ENCODE results near the gene BAIAP2.

BAIAP2 gene

DNA sequence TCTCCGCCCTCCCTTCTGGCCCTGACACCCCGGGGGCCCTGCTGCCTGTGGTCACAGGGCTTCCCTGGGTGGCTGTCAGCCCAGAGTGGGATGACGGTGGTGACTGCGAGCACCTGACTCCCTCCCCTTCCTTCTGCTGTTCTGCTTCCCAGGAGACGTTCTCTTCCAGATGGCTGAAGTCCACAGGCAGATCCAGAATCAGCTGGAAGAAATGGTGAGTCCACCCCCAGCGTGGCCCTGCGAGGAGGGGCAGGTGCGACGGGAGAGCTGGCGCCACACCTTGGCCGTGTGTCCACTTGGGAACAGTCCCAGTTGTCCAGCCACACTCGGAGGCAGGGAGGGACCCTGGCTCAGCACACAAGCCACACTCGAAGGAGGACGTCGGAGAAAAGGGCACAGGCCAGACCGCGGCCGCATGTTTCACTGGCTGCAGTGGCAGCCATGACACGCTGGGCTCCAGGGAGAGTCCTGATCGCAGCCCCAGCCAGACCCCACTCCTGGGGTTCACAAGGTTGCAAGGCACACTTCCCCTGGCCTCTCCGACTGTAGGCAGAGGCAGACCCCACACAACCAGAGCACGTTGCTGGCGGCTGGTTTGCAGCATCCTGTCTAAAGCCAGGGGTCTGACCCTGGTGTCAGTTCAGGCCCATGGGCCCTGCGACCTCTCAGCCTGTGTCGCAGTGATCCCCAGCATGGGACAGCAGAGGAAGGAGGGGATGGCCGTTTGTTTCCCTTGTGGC lies 49.9 kb downstream of the BAIAP2 start:
- in situ Hi-C loops (cut with MboI; ENCODE audit: low sequenced_read_pairs): no loop called here

DNA sequence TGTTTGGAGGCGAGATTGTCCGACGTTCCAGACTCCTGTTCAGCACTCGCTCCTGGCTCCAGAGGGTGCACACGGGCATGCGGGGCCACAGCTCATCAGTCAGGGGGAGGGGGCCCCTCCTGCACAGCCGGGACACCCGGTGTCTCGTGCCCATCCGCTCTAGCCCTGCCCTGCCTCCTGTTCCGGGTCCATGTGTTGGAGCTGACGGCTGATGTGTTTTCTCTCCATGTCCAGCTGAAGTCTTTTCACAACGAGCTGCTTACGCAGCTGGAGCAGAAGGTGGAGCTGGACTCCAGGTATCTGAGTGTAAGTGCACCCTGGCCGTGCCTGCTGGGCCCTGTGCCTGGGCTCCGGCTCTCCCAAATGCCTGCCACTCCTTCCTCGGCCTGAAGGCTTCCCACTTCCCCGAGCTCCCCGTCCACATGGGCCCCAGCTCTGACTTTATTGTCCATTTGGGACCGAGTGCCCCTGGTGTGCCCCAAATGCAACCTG lies 50.5 kb downstream of the BAIAP2 start:
- in situ Hi-C loops (cut with MboI; ENCODE audit: low sequenced_read_pairs): no loop called here

DNA sequence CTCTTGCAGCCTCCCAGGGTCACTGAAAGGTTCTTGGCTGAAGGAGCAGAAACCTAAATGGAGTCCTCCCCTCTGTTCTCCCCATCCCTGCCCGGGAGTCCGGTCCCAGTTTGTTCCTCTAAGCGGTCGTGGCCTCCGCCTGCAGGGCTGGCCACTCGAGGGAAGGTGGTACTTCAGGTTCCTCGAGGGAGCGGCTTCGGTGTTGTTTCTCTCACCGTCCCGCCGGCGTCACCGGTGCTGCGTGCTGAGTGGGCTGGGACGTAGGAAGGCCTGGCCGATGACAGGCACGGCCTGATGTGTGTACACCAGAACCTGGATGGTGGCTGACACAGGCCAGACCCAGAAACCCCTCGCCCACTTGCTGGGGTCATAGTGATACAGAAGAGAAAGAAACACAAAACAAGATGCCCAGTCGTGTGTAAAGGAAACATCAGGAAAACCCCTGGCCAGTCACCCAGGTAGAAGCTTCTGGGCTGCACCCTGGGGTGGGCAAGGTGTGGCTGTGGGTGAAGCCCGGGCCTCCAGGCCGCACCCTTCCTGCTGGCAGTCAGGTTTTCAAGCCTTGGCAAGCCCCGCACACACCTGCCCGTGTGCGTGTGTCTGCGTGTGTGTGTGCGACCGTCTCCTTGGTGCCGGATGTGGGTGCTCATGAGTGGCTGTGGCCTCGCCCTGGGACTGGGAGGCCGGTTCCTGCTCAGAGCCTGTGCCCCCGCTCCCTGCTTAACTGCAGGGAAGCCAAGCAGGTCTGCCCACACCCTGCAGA lies 52.0 kb downstream of the BAIAP2 start:
- in situ Hi-C loops (cut with MboI; ENCODE audit: low sequenced_read_pairs): no loop called here

DNA sequence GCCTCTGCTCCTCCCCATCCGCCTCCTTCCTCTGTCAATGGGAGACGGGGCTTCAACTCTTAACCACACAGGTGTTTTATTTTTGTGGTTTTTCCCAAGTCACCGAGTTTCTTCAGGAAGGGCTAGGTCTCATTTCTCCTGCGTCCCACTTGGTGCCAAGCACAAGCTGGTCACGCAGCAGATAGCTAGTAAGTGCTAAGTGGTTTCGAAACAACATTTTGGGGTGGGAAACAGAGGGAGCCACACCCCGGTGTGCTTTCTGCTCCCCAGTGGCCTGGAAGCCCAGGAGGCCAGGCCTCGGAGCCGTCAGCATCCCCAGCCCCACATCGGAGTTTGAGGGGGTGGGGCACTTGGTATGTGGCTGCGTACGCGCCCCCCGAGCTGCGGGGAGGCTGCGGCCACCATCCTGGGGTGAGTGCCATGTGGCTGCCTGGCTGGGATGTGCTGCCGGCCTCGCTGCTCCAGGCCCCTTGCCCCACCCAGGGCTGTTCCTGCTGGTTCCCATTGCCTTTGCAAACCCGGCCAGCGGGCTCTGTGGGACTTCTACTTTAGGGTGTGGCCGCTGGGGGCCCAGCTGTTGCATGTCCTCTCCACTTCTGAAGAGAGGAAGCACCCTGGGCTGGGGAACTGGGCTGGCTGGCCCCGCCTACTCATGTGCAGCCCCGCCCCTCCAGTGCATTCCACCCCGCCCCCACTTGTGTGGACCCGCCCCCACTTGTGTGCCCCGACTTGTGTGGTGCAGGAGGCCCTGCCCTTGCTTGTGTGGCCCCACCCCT lies 55.6 kb downstream of the BAIAP2 start:
- in situ Hi-C loops (cut with MboI; ENCODE audit: low sequenced_read_pairs): no loop called here

DNA sequence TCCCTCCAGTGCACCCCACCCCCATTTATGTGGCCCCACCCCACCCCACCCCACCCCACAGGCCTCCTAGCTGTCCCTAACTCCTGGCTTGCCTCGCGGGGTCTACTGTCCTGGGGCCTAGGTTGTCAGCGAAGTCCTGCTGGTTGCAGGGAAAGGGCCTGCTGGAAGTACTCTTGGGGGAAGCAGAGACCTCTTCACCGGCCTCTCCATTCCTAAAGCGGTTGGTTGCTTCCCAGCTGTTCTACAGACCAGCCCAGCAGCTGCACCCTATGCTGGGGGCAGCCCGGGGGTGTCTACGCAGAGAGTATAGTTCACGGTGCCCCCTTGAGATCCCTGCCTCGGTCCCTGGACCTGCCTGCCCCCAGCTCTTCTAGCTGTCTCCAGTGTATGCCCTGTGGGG lies 56.2 kb downstream of the BAIAP2 start:
- in situ Hi-C loops (cut with MboI; ENCODE audit: low sequenced_read_pairs): no loop called here

DNA sequence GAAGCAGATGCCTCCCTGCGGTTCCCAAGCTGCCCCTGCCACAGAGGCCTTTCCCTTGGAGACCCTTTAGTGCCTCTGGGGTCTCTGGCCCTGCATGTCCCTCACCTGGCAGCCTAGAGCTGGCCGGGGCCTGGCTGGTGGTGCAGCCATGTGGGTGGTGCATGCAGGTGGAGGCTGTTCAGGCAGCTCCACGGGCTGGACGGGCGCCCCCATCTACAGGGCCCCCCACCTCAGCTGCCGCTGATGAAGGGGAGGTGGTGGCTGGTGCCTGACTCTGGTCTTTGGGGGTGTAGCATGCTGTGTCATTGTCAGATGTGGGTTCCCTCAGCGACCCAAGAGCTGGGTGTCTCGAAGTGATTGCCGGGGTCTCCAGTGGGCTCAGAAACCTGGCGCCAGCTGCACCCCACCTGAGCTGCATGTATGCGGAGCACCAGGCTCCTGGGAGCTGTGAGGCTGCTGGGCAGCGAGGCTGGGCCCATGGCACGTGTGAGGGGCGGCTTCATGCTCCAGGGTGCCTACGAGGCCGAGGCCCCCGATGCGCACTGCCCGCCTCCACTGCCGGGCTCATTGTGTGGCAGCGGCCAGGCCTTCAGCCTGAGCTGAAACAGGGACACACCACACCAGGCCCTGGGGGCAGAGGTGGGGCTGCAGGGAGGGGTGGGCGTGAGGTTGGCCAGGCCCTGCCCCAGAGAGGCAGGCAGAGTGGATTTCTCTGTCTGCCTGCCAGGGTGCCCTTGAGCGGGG lies 57.0 kb downstream of the BAIAP2 start:
- in situ Hi-C loops (cut with MboI; ENCODE audit: low sequenced_read_pairs): no loop called here

DNA sequence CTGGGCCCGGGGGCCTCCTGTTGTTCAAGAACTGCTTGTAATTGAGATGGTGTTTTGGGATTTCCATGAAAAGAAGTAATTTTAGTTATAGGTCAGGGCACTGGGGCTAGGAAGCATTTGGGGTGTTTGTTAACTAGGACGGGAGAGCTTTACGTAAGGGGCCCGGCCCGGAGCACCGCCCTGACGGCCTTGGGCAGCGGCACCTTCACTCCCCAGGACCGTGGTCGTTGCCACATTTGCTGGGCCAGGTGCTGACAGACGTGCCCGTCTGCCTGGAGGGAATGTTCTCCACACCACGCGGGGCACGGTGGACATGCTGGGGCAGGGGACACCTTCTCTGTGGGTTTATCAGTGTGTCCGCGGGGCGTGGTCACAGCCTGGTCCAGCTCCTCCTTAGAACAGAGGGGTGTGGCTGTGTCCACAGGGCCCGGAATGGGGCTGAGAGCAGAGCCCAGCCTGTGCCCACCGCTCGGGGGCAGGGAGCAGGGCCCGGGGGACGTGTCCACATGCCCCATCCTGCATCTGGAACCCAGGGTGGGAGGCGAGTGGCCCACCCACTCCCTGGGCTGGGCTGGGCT lies 57.7 kb downstream of the BAIAP2 start:
- in situ Hi-C loops (cut with MboI; ENCODE audit: low sequenced_read_pairs): no loop called here

DNA sequence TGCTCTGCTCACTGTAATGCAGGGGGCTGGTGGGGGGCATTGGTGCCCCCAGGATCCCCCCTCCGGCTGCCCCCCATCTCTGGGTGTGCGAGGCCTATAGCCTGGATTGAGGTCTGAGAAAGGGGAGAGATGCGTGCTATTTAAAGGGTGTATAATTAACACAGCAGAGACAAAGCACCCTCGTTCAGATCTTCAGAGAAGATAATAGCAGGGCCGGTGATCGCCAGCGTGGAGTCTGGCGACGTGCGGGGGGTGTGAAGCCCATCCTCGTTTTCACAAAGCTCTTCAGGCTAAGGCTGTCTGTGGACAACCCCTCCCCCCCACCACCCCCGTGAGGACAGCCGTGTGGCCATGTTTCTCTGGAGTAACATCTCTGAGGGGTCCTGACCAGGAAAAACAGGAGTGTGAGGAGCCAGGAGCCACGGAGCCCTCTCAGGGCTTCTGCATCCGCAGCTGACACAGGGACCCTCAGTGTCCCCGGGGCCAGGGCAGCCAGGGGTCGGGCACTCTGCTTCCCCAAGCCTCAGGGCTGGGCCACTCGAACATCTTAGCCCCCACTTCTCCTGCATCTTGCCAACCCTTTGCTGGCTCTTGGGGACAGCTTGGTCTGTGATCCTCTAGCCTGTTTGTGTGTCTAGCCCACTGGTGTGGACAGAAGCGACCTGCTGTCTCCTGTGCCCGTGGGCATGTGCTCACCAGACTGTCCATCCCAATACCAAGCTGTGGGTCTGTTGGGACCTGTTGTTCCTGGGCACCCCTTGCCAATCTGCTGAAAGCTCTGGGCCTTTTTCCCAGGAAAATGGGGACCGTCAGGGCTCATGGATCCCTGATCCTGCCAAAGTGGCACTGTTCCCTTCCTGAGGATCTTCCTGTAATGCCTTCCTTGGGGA lies 58.9 kb downstream of the BAIAP2 start:
- in situ Hi-C loops (cut with MboI; ENCODE audit: low sequenced_read_pairs): no loop called here

DNA sequence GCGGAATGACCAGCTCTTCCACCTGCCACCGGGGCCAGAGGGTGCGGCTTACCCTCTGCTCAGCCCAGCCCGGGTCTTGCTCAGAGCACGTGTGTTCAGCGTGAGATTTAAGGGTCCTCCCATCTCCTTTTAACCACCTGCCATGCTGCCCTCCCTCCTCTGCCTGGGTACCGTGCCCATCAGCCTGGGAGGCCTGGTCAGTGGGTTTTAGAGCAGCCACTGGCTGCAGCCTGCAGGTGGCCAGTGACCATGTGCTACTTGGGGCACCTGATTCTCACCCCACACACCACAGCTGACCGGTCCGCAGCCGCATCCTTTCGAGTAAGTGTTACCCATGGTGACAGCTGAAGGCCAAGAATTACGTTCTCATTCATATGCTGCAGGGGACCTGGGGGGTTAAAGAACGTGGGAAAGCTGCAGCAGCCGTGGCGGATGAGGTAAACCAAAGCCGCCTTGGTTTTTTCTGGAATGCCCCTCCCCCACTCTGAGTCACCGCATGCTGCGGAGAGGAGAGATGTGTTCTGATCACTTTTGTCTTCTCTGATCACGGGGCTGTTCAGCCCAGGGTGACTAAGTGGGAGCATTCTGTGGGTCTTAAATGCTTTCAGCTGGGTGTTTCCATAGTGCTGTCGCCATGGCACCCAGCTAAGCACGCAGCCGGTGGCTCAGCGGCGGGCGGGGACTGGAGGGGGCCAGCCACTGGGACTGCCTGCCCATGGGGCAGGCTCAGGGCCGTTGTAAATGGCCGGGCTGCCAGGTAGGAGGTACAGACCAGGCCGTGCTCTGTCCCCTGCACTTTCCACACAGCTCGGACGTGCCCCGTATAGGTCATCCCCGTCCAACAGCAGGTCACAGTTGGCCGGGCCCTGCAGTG lies 59.8 kb downstream of the BAIAP2 start:
- in situ Hi-C loops (cut with MboI; ENCODE audit: low sequenced_read_pairs): no loop called here

DNA sequence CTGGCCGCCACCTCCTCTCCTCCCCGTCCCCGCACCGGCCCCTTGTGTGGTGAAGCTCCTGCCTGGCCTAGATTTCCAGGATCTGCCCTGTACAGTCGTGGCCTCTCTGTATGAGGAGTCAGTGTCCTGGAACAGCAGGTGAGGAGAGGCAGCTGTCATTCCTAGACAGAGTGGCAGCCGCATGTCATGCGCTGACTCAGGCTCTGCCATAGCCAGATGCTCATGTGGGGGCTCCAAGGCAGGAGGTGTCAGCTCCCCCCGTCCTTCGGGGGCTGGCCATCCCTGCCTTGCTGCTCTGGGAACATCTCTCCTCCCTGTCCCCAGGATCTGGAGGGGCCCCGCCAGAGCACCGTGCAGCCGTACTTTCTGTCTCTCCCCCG lies 60.4 kb downstream of the BAIAP2 start:
- in situ Hi-C loops (cut with MboI; ENCODE audit: low sequenced_read_pairs): no loop called here

DNA sequence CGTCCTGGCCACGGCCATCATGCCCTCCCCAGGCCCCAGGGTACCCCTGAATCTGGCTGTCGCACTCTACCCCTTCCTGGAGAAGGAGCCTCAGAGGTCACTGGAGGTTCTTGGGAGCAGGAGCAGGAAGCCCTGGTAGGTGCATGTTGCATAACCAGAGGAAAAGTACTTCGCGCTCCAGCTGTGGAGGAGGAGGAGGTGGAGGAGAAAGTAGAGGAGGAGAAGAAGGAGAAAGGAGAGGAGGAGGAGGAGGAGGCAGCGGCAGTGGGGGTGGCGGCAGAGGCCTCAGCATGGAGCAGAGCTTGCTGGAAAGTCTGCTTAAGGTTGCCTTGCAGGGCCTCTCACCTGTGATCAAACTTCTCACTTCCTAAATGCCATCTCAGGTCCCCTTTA lies 61.8 kb downstream of the BAIAP2 start:
- in situ Hi-C loops (cut with MboI; ENCODE audit: low sequenced_read_pairs): no loop called here

DNA sequence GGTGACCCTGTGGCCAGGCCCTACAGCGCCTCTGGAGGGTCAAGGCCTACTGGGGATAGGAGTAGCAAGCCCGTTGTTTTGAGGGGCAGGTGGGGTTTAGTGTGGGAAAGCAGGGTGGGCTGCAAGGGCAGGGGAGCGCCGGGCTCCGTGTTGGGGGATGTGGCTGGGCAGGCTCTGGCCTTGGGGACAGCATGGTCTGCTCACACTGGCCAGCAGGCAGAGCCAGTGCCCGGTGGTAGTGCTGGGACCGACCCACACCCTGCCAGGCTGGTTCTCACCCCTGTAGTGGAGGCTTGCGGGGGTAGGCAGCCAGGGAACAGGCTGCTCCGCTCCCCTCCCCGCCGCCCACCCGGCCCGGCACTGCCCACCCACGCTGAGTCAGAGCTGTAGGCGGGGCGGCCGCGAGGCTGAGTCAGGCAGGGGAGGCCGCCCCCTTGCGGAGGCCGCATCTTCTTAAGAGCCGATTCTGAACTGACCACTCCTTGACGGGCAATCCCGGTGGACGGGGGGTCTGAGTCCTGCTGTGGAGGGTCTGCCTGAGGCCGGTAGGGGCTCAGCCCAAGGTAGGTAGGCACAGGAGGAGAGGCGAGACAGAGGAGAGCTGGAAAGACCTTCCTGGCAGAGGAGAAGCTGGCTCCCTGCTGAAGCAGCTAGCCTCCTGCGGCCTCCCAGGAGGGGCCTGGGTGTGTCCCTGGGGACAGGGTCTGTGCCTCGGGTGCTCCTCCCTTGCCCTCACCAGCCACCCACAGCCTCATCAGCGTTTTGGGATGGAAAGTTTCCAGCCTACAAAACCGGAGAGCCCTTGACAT lies 62.4 kb downstream of the BAIAP2 start:
- in situ Hi-C loops (cut with MboI; ENCODE audit: low sequenced_read_pairs): no loop called here

DNA sequence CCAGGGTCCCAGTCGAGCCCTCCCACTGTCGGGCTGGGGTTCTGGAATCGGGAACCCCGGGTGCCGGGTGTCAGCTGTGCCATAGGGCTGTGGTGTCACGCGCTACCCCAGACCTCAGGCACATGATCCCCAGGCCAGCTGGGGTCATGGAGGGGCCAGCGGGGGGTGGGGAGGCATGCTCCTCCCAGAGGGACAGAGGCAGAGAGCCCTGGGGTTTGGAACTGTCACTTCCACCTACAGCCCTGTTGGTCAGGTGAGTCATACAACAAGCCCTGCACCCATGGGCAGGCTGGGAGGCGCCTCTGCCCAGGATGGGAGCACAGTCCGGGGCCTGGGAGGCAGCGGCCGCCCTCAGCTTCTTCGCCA lies 63.0 kb downstream of the BAIAP2 start:
- in situ Hi-C loops (cut with MboI; ENCODE audit: low sequenced_read_pairs): no loop called here

DNA sequence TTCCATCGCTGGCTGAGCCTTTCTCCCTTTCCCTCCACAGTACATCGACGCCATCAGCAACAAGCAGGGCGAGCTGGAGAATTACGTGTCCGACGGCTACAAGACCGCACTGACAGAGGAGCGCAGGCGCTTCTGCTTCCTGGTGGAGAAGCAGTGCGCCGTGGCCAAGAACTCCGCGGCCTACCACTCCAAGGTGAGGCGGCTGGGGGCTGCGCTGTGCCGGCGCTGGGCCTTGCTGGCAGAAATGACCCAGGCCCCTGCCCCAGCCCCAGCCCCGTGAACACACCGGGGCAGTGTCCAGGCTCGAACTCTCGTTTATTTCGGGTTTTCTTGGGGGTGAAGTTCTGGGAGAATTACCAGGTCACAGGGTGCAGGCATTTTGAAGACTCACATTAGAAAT lies 64.9 kb downstream of the BAIAP2 start:
- in situ Hi-C loops (cut with MboI; ENCODE audit: low sequenced_read_pairs): no loop called here

DNA sequence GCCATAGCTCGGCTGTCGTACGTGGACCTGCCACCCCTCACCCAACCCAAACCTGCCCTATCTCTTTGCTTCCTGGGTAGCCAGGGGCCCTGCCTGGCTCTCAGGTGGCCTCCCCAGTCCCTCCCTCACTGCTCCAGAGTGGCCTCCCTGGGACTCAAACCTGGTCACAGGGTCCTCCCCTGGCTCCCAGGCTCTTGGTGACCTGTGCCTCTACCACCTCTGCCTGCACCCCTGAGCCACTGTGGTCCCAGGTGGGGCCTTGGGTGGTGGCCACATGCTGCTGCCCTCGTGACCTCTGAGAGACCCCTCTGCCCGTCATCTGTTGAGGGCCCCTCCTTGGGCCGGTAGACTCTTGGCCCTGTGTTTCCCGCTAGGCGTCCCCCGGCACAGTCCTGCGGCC lies 65.7 kb downstream of the BAIAP2 start:
- in situ Hi-C loops (cut with MboI; ENCODE audit: low sequenced_read_pairs): no loop called here

DNA sequence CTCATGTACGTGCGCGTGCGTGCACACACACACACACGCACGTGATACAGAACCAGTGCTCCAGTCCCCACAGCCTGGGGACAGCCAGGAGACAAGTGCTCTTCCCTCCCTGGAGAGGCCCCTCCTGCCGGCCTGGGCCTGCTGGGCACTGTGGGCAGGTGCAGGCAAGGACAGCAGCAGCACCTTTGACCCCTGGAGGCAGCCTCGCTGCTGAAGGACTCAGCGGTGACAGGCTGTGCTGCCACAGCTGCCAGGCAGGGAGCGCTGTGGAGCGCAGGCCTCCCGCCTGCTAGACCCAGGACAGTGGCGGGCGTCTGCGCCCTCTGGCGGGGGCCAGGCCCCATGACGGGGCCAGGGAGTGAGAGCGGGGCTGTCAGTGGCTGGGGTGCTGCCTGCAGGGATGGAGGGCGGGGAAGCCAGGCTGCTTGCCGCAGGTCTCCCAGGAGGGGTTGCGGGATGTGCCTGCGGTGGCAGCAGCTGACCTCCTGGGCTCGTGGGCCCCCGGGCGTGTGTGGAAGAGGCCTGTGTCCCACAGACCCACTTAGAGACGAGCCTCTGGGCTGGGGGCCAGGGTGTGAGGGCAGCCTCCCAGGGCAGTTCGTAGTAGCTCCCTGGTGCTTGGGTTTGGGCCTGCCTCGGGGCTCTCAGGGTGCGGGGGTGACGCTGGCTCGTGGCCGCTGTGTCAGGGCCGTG lies 66.8 kb downstream of the BAIAP2 start:
- in situ Hi-C loops (cut with MboI; ENCODE audit: low sequenced_read_pairs): no loop called here

DNA sequence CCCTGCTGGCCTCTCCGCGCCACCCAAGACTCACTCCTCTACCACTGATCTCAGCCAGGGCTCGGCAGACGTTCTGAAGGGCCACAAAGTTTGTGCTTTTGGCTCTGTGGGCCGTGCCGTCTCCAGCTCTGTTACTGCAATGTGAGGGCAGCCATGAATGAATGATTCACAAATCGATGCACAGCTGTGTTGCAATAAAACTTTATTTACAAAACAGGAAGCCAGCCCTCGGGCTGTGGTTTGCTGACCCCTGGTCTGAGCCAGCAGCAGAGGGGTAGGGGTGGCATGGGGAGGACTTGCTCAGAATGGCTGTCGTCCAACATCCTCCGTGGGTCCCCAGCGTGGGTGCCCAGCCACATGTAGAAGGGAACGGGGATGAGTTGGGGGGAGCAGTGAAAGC lies 67.4 kb downstream of the BAIAP2 start:
- in situ Hi-C loops (cut with MboI; ENCODE audit: low sequenced_read_pairs): no loop called here
